Measurements from ENCODE around the gene ABHD2.
"Not testable (repeated sequence)": the region's sequence is repeated elsewhere in the genome, so short reads cannot be mapped to it uniquely, and the experiment has no call there.

Gene ABHD2

DNA sequence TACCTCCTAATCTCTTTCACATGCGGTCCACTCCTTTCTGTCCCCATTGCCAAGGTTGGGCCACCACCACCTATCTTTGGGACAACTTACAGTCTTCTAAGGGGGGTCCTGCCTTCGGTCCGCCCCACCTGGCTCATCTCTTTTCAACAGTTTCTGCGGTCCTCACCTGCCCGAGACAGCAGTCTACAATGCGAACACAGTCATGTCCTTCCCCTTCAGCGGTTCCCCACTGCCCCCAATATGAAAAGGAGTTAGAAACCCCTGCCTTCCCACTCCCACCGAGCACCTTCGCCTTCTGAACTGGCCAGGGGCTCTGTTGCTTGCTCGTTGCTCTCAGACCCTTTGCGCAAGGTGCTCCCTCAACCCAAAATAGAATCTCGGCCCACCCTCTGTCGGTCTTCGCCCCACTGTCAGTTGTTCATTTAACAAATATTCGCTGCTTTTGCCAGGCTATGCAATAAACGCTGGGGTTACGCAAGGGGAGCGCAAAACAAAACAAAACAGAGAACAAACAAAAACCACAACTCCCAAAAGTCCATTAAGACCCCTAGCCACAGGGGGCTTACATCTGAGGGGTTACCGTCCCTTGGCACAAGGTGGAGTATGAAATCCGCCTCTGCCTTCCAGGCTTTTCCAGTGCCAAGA, 154.9 kb downstream of the ABHD2 start:
- no peak for DNase-seq

GRCh38 chr15:89243691-89244573, 155.7 kb downstream of the ABHD2 start, which contains the start of gene FANCI:
TSS of gene FANCI (plus strand) at chr15:89243979. CDS start at chr15:89247648, 3,669 bp downstream.
- DNase-seq = peak; percentile 78

- no peak for DNase-seq
These were observed 156.3 kb downstream of the ABHD2 start for GRCh38 chr15:89244574-89244903.

DNA sequence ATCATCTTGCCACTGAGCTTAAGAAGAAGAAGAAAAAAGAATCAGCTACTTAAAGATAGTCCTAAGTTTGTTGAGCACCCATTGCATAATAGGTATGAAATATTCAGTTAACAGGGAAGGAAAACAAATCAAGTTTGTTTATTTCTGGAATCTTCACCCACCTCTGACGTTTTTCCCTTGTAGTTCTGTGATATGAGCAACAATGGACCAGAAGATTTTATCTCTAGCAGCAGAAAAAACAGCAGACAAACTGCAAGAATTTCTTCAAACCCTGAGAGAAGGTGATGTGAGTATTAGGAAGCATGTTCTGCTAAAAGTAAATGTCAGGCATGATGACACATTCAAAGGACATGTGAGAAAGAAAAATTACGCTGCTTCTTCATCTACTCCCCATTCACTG, 159.2 kb downstream of the ABHD2 start:
- no peak for DNase-seq

DNA sequence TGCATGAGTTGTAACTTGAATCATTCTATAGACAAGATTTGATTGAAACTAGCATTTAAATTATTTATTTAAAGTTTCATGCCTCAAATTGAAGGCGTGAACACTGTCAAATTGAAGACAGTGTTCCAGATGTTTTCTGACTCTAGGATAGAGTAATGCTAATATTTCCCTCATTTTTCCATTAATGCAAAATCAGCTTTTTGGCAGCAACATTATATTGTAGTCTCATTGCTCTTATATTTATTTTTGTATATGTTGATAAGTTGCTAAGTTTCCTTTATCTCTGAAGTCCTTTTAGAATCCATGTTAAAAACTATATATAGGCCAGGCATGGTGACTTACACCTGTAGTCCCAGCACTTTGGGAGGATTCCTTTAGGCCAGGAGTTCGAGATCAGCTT, 160.3 kb downstream of the ABHD2 start:
- no peak for DNase-seq

- DNase-seq = not testable (repeated sequence)
These were observed 161.9 kb downstream of the ABHD2 start for GRCh38 chr15:89250142-89250541.

Measured in GOT3 (cell line).